K562 (cell line): ENCODE data around the gene LRRC3B. TPM values are rescaled to one million over a fixed set of nuclear protein-coding genes. Genes with fewer than 3 reads are reported as not detected.

ENCODE experiments used
- ATAC-seq: fragments of 200-7000 bp; cut with Tn5 transposase; 3 replicates; pipeline ENCODE4 v1.9.1; 2020; ENCODE audit warnings: moderate library complexity
- BruUV-seq: library from RNA; stranded (reverse); fragments of 400-500 nt; replicated peaks from 2 replicates; lab custom pipeline; 2021; lab: Mats Ljungman, UMichigan
- CTCF ChIA-PET: fragments of 300-600 bp; formaldehyde crosslinking; extraction: SDS; loops from one replicate; lab custom pipeline; 2021; ENCODE audit warnings: low intra/inter-chr PET ratio; lab: Yijun Ruan, JAX
- POLR2A ChIA-PET: fragments of 300-600, 350-650 bp; sonication (Branson Sonifier 250); formaldehyde crosslinking; extraction: SDS; loops from one replicate; lab custom pipeline; 2021; ENCODE audit warnings: antibody characterized with exemption, inconsistent platforms; lab: Yijun Ruan, JAX
- DNase-seq, 4 experiments: peaks; one replicate each; pipeline versions ENCODE4 v3.0.0 to v3.0.0-alpha.2; 2011 to 2018; ENCODE audit warnings: low spot score in 3 of 4, mixed read lengths in 3 of 4; ENCODE audit errors: extremely low read depth in 1 of 4
- FAIRE-seq: peaks from 2 replicates; lab custom pipeline; 2011; peaks lifted over from hg19 to GRCh38; lab: Jason Lieb, UNC
- H2AFZ ChIP-seq: 2 replicates; pipeline ENCODE4 v1.6.0; 2011; ENCODE audit warnings: low read depth, low read length, control low read depth, inconsistent platforms
- H3K27ac ChIP-seq: fragments of 200-600 bp; 3 replicates; pipeline ENCODE4 v1.8.0; 2011; ENCODE audit warnings: low read depth, mild to moderate bottlenecking, control low read depth, inconsistent platforms, low read length, moderate library complexity, mixed read lengths; ENCODE audit errors: extremely low read depth
- H3K27me3 ChIP-seq, 2 experiments: fragments of 300-600 bp in 1 of 2; 2 replicates in 1 of 2; 3 replicates in 1 of 2; pipeline versions ENCODE4 v1.6.0 to v1.8.0; 2011; ENCODE audit warnings: inconsistent platforms in 2 of 2, low read length in 2 of 2, mild to moderate bottlenecking in 1 of 2, mixed read lengths in 1 of 2, moderate library complexity in 1 of 2; ENCODE audit not compliant: control insufficient read depth in 2 of 2, insufficient read depth in 2 of 2
- H3K36me3 ChIP-seq: fragments of 300-600 bp; 3 replicates; pipeline ENCODE4 v1.8.0; 2011; ENCODE audit warnings: mild to moderate bottlenecking, low read length, inconsistent platforms; ENCODE audit not compliant: control insufficient read depth, insufficient read depth
- H3K4me1 ChIP-seq, 2 experiments: fragments of 200-600 bp in 1 of 2; replicated peaks in 1 of 2; 2 replicates in 1 of 2; 3 replicates in 1 of 2; pipeline versions ENCODE4 v1.5.1 to v1.8.0; 2011; ENCODE audit warnings: inconsistent platforms in 2 of 2, low read length in 2 of 2, mild to moderate bottlenecking in 1 of 2, mixed read lengths in 1 of 2, moderate library complexity in 1 of 2; ENCODE audit not compliant: control insufficient read depth in 2 of 2, insufficient read depth in 2 of 2
- H3K4me2 ChIP-seq: 2 replicates; pipeline ENCODE4 v1.6.1; 2011; ENCODE audit warnings: low read length, control low read depth, inconsistent platforms, mixed read lengths; ENCODE audit not compliant: insufficient read depth
- H3K4me3 ChIP-seq: fragments of 200-600 bp; sonication (generic), shearing (Covaris generic); 2 replicates; pipeline ENCODE4 v1.5.1; 2016; ENCODE audit warnings: control low read depth, inconsistent platforms
- H3K79me2 ChIP-seq: fragments of 200-600 bp; 3 replicates; pipeline ENCODE4 v1.8.0; 2011; ENCODE audit warnings: low read length, inconsistent platforms; ENCODE audit not compliant: control insufficient read depth, insufficient read depth
- H3K9ac ChIP-seq, 2 experiments: 2 replicates each; pipeline versions ENCODE4 v1.6.0 to v1.6.1; 2011; ENCODE audit warnings: low read depth in 2 of 2, low read length in 2 of 2, control low read depth in 1 of 2, inconsistent platforms in 1 of 2, mild to moderate bottlenecking in 1 of 2, mixed read lengths in 1 of 2; ENCODE audit not compliant: insufficient read depth in 1 of 2
- H3K9me1 ChIP-seq: one replicate; pipeline ENCODE4 v1.6.0; 2011; ENCODE audit warnings: inconsistent platforms, mild to moderate bottlenecking, low read length, moderate library complexity; ENCODE audit not compliant: control insufficient read depth, insufficient read depth
- H3K9me3 ChIP-seq: replicated peaks from 2 replicates; pipeline ENCODE4 v1.5.1; 2011; ENCODE audit warnings: low read depth, low read length, inconsistent platforms; ENCODE audit not compliant: control insufficient read depth, insufficient read depth
- H4K20me1 ChIP-seq: replicated peaks from 2 replicates; pipeline ENCODE4 v1.6.1; 2011; ENCODE audit warnings: low read length, inconsistent platforms, mixed read lengths; ENCODE audit not compliant: control insufficient read depth, insufficient read depth
- ARHGAP35 ChIP-seq: fragments of 450-650 bp; IDR thresholded peaks from 2 replicates; pipeline ENCODE4 v1.6.1; 2018; ENCODE audit not compliant: partially characterized antibody
- BACH1 ChIP-seq: fragments of 200-800 bp; sonication (Bioruptor generic); IDR thresholded peaks from 2 replicates; pipeline ENCODE4 v1.6.1; 2016; ENCODE audit warnings: missing genetic modification characterization, missing compliant biosample characterization
- HNRNPK ChIP-seq: fragments of 200-400 bp; formaldehyde crosslinking; IDR thresholded peaks from one replicate; pipeline ENCODE4 v1.6.1; 2018; ENCODE audit warnings: mild to moderate bottlenecking, low read depth, low read length; ENCODE audit not compliant: poor library complexity, severe bottlenecking
- NCOA1 ChIP-seq: fragments of 450-650 bp; IDR thresholded peaks from 2 replicates; pipeline ENCODE4 v1.6.1; 2016; ENCODE audit warnings: low read depth
- NCOR1 ChIP-seq: fragments of 450-650 bp; IDR thresholded peaks from 2 replicates; pipeline ENCODE4 v1.6.1; 2016; ENCODE audit warnings: mild to moderate bottlenecking, moderate library complexity
- PKNOX1 ChIP-seq: fragments of 450-650 bp; IDR thresholded peaks from 2 replicates; pipeline ENCODE4 v1.6.1; 2016
- POLR3G ChIP-seq: IDR thresholded peaks from 2 replicates; pipeline ENCODE4 v1.6.1; 2011; ENCODE audit not compliant: insufficient read length, insufficient replicate concordance; ENCODE audit errors: extremely low read depth
- ZNF23 ChIP-seq: fragments of 250-450 bp; sonication (Bioruptor Pico); IDR thresholded peaks from 2 replicates; pipeline ENCODE4 v1.4.0; 2020; ENCODE audit warnings: mild to moderate bottlenecking
- in situ Hi-C: fragments of 300-500 bp; cut with MboI; formaldehyde crosslinking; loops from 4 replicates; pipeline ENCODE4 v1.15.0; 2018; ENCODE audit warnings: inconsistent platforms, mixed read lengths
- intact Hi-C: fragments of 100-400 bp; cut with micrococcal nuclease; formaldehyde crosslinking; loops from 2 replicates; pipeline ENCODE4 v1.14.2; 2022
- polyA plus RNA-seq, 8 experiments: library from polyadenylated mRNA; depleted of rRNA in 4 of 8; stranded (reverse) in 5 of 8; unstranded in 3 of 8; fragments of >200 nt; fragmentation: Nextera tagmentation in 2 of 8; fragmentation: Illumina TruSeq in 1 of 8; extraction: Ambion mirVana in 2 of 8; extraction: Trizol in 1 of 8; gene quantifications; 2 replicates each; pipeline versions ENCODE4 v1.2.1 to v1.2.3, GENCODE V29; 2011 to 2014; ENCODE audit warnings: inconsistent platforms in 1 of 8, missing spikeins in 1 of 8
- total RNA-seq, 7 experiments: library from RNA; depleted of rRNA in 6 of 7; stranded (reverse); fragments of >200 nt in 6 of 7; fragmentation: Illumina TruSeq in 2 of 7; extraction: Trizol in 2 of 7; gene quantifications; 2 replicates each; pipeline versions ENCODE4 v1.2.1 to v1.2.3, GENCODE V29; 2011 to 2021; ENCODE audit warnings: low replicate concordance in 1 of 7
- TF ChIP-seq, protein P1 (sequence below): fragments of 250-450 bp; sonication (Bioruptor Pico); IDR thresholded peaks from 2 replicates; pipeline ENCODE4 v1.5.0; 2022; ENCODE audit warnings: mild to moderate bottlenecking

The LRRC3B gene
- total and polyA plus RNA-seq, 9 of the 15 experiments (the other 6 are each of a cell fraction or from before 2014, with no cell fraction given): under 0.01 to 0.33 TPM; not detected in 7

DNA sequence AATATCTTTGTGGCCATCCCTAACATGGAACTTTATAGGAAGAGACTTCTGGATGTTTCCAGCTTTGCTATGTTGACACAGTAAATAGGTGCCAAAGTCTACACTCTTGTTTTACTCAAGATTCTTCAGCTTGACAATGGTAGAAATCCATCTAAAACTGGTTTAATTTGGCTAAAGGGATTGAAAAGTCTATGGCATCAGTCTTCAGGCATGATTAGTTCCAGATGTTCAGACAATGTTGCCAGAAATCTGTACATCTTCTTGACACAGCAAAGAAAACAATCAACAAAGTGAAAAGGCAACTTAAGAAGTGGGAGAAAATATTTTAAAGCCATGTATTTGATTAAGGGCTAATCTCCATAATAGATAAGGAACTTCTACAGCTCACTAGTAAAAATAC is 130.5 kb downstream of the LRRC3B start:
- no peaks in the 10 kb centered on the region for H3K79me2 ChIP-seq
- ChIA-PET CTCF (no interaction called here), POLR2A (no interaction called here)
- in situ Hi-C loops: no loop called here
- FAIRE-seq (no peak), ATAC-seq (no peak), DNase-seq (no peak)
- no peaks in the 10 kb centered on the region; the same call in none of the 2 replicates for H3K9me3 ChIP-seq
- TF ChIP-seq NCOA1: no peak
- H2AFZ ChIP-seq: no peak overlapping the region
- no peak overlapping the region for H3K4me3 ChIP-seq
- no peaks in the 10 kb centered on the region for H3K4me1 ChIP-seq
- intact Hi-C loops: no loop called here
- H3K9ac ChIP-seq: no peak overlapping the region
- H4K20me1 ChIP-seq: no peaks in the 10 kb centered on the region
- H3K9me1 ChIP-seq: no peaks in the 10 kb centered on the region
- no TSS peak for BruUV-seq
- no peak overlapping the region for H3K27ac ChIP-seq
- no peaks in the 10 kb centered on the region for H3K36me3 ChIP-seq
- H3K4me2 ChIP-seq: no peak overlapping the region
- H3K27me3 ChIP-seq: no peaks in the 10 kb centered on the region

GRCh38 chr3:26757978-26758377 is 135.4 kb downstream of the LRRC3B start:
- H2AFZ ChIP-seq: no peak overlapping the region
- no peak overlapping the region for H3K27ac ChIP-seq
- no peaks in the 10 kb centered on the region for H3K36me3 ChIP-seq
- no peaks in the 10 kb centered on the region for H3K9me1 ChIP-seq
- no peak for FAIRE-seq
- DNase-seq: no peak
- no peaks in the 10 kb centered on the region for H3K27me3 ChIP-seq
- intact Hi-C loops (no loop called here), in situ Hi-C loops (no loop called here)
- H3K9me3 ChIP-seq: no peaks in the 10 kb centered on the region; the same call in none of the 2 replicates
- ATAC-seq: no peak
- H3K4me3 ChIP-seq: no peak overlapping the region
- no peak overlapping the region for H3K9ac ChIP-seq
- BruUV-seq: no TSS peak
- CTCF ChIA-PET: no interaction called here
- H3K4me2 ChIP-seq: no peak overlapping the region
- H4K20me1 ChIP-seq: no peaks in the 10 kb centered on the region
- POLR2A ChIA-PET: no interaction called here
- no peaks in the 10 kb centered on the region for H3K79me2 ChIP-seq
- no peaks in the 10 kb centered on the region for H3K4me1 ChIP-seq
- TF ChIP-seq HNRNPK: no peak
- no peak for TF ChIP-seq BACH1 (tag)
- no peak for TF ChIP-seq NCOR1
- TF ChIP-seq, protein P1, sequence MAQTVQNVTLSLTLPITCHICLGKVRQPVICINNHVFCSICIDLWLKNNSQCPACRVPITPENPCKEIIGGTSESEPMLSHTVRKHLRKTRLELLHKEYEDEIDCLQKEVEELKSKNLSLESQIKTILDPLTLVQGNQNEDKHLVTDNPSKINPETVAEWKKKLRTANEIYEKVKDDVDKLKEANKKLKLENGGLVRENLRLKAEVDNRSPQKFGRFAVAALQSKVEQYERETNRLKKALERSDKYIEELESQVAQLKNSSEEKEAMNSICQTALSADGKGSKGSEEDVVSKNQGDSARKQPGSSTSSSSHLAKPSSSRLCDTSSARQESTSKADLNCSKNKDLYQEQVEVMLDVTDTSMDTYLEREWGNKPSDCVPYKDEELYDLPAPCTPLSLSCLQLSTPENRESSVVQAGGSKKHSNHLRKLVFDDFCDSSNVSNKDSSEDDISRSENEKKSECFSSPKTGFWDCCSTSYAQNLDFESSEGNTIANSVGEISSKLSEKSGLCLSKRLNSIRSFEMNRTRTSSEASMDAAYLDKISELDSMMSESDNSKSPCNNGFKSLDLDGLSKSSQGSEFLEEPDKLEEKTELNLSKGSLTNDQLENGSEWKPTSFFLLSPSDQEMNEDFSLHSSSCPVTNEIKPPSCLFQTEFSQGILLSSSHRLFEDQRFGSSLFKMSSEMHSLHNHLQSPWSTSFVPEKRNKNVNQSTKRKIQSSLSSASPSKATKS: no peak
- no peak for TF ChIP-seq POLR3G
- TF ChIP-seq ZNF23 (CRISPR knock-in tag): no peak
- no peak for TF ChIP-seq ARHGAP35
- no peak for TF ChIP-seq PKNOX1
